ENCODE results near the gene ASB3. TPM values are rescaled to one million over a fixed set of nuclear protein-coding genes. Genes with fewer than 3 reads are reported as not detected.

Gene ASB3
- polyA plus RNA-seq, 1 donor (not counting 4 experiments of a cell fraction or from before 2014, with no cell fraction given): 16.6 TPM

DNA sequence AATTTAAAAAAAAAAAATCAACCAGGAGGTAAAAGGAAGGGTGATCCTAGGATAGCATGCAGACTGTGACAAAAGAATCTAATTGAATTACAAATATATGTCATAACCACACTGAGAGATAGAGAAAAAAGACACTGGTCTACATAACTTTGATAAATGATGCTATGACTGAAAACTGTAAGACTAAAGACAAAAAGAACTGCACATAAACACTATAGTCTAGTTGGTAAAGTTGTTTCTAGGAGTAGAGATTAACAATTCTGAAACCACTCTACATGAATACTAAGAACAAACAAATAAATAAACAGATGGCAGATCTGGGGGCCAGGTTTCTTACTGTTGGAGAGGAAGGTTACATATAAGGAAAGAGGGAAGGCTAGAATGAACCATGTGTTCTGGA, 33.7 kb downstream of the ASB3 start:
- dilution Hi-C loops (cut with MboI; ENCODE audit: extremely low pct_ligation_motif_present, low sequenced_read_pairs): no loop called here
- H3K9ac ChIP-seq (ENCODE audit: control insufficient read depth, extremely low read depth, insufficient read depth, low read length): no peak overlapping the region
- DNase-seq (ENCODE audit: low read depth, low spot score) (no peak), FAIRE-seq (no peak)
- H3K36me3 ChIP-seq (ENCODE audit: control insufficient read depth in 2 of 2, extremely low read depth in 1 of 2, insufficient read depth in 2 of 2, low read length in 2 of 2): no peaks in the 10 kb centered on the region
- H3K9me3 ChIP-seq (ENCODE audit: control insufficient read depth, low read depth, low read length): no peaks in the 10 kb centered on the region
- no peaks in the 10 kb centered on the region for H3K79me2 ChIP-seq (ENCODE audit: control insufficient read depth, insufficient read depth, low read length)
- H4K20me1 ChIP-seq (ENCODE audit: control insufficient read depth, extremely low read depth, insufficient read depth, low read length): no peaks in the 10 kb centered on the region
- H3K9me1 ChIP-seq (ENCODE audit: control insufficient read depth, extremely low read depth, insufficient read depth, low read length): no peaks in the 10 kb centered on the region
- no peak overlapping the region for H2AFZ ChIP-seq (ENCODE audit: control insufficient read depth, low read length)
- TF ChIP-seq EZH2 (IDR thresholded peaks at IDR 0.05; ENCODE audit: low read length): no peak
- TF ChIP-seq, protein P1, sequence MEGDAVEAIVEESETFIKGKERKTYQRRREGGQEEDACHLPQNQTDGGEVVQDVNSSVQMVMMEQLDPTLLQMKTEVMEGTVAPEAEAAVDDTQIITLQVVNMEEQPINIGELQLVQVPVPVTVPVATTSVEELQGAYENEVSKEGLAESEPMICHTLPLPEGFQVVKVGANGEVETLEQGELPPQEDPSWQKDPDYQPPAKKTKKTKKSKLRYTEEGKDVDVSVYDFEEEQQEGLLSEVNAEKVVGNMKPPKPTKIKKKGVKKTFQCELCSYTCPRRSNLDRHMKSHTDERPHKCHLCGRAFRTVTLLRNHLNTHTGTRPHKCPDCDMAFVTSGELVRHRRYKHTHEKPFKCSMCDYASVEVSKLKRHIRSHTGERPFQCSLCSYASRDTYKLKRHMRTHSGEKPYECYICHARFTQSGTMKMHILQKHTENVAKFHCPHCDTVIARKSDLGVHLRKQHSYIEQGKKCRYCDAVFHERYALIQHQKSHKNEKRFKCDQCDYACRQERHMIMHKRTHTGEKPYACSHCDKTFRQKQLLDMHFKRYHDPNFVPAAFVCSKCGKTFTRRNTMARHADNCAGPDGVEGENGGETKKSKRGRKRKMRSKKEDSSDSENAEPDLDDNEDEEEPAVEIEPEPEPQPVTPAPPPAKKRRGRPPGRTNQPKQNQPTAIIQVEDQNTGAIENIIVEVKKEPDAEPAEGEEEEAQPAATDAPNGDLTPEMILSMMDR (optimal IDR thresholded peaks at IDR 0.05 in 1 of 3, IDR thresholded peaks at IDR 0.05 in 1 of 3, conservative IDR thresholded peaks at IDR 0.05 in 1 of 3; ENCODE audit: extremely low read depth in 1 of 3, insufficient read depth in 2 of 3, low read length in 3 of 3): no peak
- no peak overlapping the region for H3K4me2 ChIP-seq (ENCODE audit: control insufficient read depth, extremely low read depth, insufficient read depth, low read depth, low read length)
- no peaks in the 10 kb centered on the region for H3K27me3 ChIP-seq (ENCODE audit: control insufficient read depth, extremely low read depth, insufficient read depth, low read length)
- peaks cover 26% of the 10 kb centered on the region for H3K4me1 ChIP-seq (ENCODE audit: control insufficient read depth, extremely low read depth, insufficient read depth, low read length)
- H3K27ac ChIP-seq (ENCODE audit: control insufficient read depth, insufficient read depth, low read length): peak overlapping the region; percentile 63
- H3K4me3 ChIP-seq (ENCODE audit: control insufficient read depth in 2 of 3, extremely low read depth in 1 of 3, insufficient read depth in 2 of 3, low read depth in 1 of 3, low read length in 3 of 3): no peak overlapping the region

GRCh38 chr2:53752385-53752784, 34.4 kb downstream of the ASB3 start:
- peaks cover 26% of the 10 kb centered on the region for H3K4me1 ChIP-seq (ENCODE audit: control insufficient read depth, extremely low read depth, insufficient read depth, low read length)
- dilution Hi-C loops (cut with MboI; ENCODE audit: extremely low pct_ligation_motif_present, low sequenced_read_pairs): no loop called here
- no peaks in the 10 kb centered on the region for H3K79me2 ChIP-seq (ENCODE audit: control insufficient read depth, insufficient read depth, low read length)
- peak overlapping the region; percentile 71 for H3K4me2 ChIP-seq (ENCODE audit: control insufficient read depth, extremely low read depth, insufficient read depth, low read depth, low read length)
- TF ChIP-seq, protein P1 (optimal IDR thresholded peaks at IDR 0.05 in 1 of 3, IDR thresholded peaks at IDR 0.05 in 1 of 3, conservative IDR thresholded peaks at IDR 0.05 in 1 of 3; ENCODE audit: extremely low read depth in 1 of 3, insufficient read depth in 2 of 3, low read length in 3 of 3): no peak
- no peak for TF ChIP-seq EZH2 (IDR thresholded peaks at IDR 0.05; ENCODE audit: low read length)
- H3K9ac ChIP-seq (ENCODE audit: control insufficient read depth, extremely low read depth, insufficient read depth, low read length): peak overlapping the region; percentile 26
- FAIRE-seq (peak; percentile 56), DNase-seq (ENCODE audit: low read depth, low spot score) (no peak)
- H4K20me1 ChIP-seq (ENCODE audit: control insufficient read depth, extremely low read depth, insufficient read depth, low read length): no peaks in the 10 kb centered on the region
- no peaks in the 10 kb centered on the region for H3K27me3 ChIP-seq (ENCODE audit: control insufficient read depth, extremely low read depth, insufficient read depth, low read length)
- H3K4me3 ChIP-seq (ENCODE audit: control insufficient read depth in 2 of 3, extremely low read depth in 1 of 3, insufficient read depth in 2 of 3, low read depth in 1 of 3, low read length in 3 of 3): peak overlapping the region in 2 of 3 experiments; percentile 7 to 29
- no peaks in the 10 kb centered on the region for H3K9me1 ChIP-seq (ENCODE audit: control insufficient read depth, extremely low read depth, insufficient read depth, low read length)
- peak overlapping the region; percentile 53 for H2AFZ ChIP-seq (ENCODE audit: control insufficient read depth, low read length)
- H3K27ac ChIP-seq (ENCODE audit: control insufficient read depth, insufficient read depth, low read length): peak overlapping the region; percentile 63
- H3K36me3 ChIP-seq (ENCODE audit: control insufficient read depth in 2 of 2, extremely low read depth in 1 of 2, insufficient read depth in 2 of 2, low read length in 2 of 2): no peaks in the 10 kb centered on the region
- H3K9me3 ChIP-seq (ENCODE audit: control insufficient read depth, low read depth, low read length): no peaks in the 10 kb centered on the region

Measured in keratinocyte (primary cell).